Measurements from ENCODE around the gene SPON1.

- TF ChIP-seq CTCF (IDR thresholded peaks at IDR 0.05) = no peak
- TF ChIP-seq EZH2 (IDR thresholded peaks at IDR 0.05; ENCODE audit: borderline replicate concordance, insufficient read depth, low read depth, low read length, poor library complexity, severe bottlenecking) = no peak
These were observed 82.4 kb downstream of the SPON1 start for GRCh38 chr11:14044916-14045315.

Measured in B cell (primary cell).